Astrocyte (in vitro differentiated cells and primary cell): ENCODE data around the gene ELK3. TPM values are rescaled to one million over a fixed set of nuclear protein-coding genes. Genes with fewer than 3 reads are reported as not detected.

Experiments used
- DNase-seq: peaks from one replicate; pipeline ENCODE4 v3.0.0-alpha.2; 2010; ENCODE audit warnings: low read depth
- FAIRE-seq: peaks from 2 replicates; lab custom pipeline; 2011; peaks lifted over from hg19 to GRCh38; lab: Jason Lieb, UNC
- H2AFZ ChIP-seq: 2 replicates; pipeline ENCODE4 v1.6.0; 2012; ENCODE audit warnings: low read depth, low read length, inconsistent platforms
- H3K27ac ChIP-seq: 2 replicates; pipeline ENCODE4 v1.5.1; 2011; ENCODE audit warnings: low read depth, low read length, inconsistent platforms
- H3K27me3 ChIP-seq: 2 replicates; pipeline ENCODE4 v1.6.0; 2011; ENCODE audit warnings: low read length, inconsistent platforms; ENCODE audit not compliant: insufficient read depth
- H3K36me3 ChIP-seq: 2 replicates; pipeline ENCODE4 v1.5.1; 2011; ENCODE audit warnings: low read length, inconsistent platforms; ENCODE audit not compliant: insufficient read depth
- H3K4me1 ChIP-seq: 2 replicates; pipeline ENCODE4 v1.5.1; 2011; ENCODE audit warnings: low read length, inconsistent platforms; ENCODE audit not compliant: insufficient read depth
- H3K4me2 ChIP-seq: 2 replicates; pipeline ENCODE4 v1.6.0; 2012; ENCODE audit warnings: low read length, inconsistent platforms
- H3K4me3 ChIP-seq: 2 replicates; pipeline ENCODE4 v1.5.1; 2011; ENCODE audit warnings: low read depth, mild to moderate bottlenecking, low read length, inconsistent platforms; ENCODE audit not compliant: insufficient read depth
- H3K79me2 ChIP-seq: 2 replicates; pipeline ENCODE4 v1.6.0; 2012; ENCODE audit warnings: mild to moderate bottlenecking, low read length, inconsistent platforms; ENCODE audit not compliant: insufficient read depth
- H3K9ac ChIP-seq: 2 replicates; pipeline ENCODE4 v1.6.0; 2012; ENCODE audit warnings: mild to moderate bottlenecking, low read length, inconsistent platforms
- H3K9me3 ChIP-seq: 2 replicates; pipeline ENCODE4 v1.5.1; 2012; ENCODE audit warnings: low read depth, mild to moderate bottlenecking, low read length, inconsistent platforms; ENCODE audit not compliant: insufficient read depth
- H4K20me1 ChIP-seq: 2 replicates; pipeline ENCODE4 v1.6.0; 2012; ENCODE audit warnings: low read length, inconsistent platforms; ENCODE audit not compliant: insufficient read depth
- H3K27ac Mint-ChIP-seq: one replicate; pipeline ENCODE4 v1.8.0; 2021; ENCODE audit warnings: mild to moderate bottlenecking, mixed read lengths; ENCODE audit not compliant: unreplicated experiment
- H3K27me3 Mint-ChIP-seq: one replicate; pipeline ENCODE4 v1.8.0; 2021; ENCODE audit warnings: low read depth, mixed read lengths; ENCODE audit not compliant: unreplicated experiment
- H3K36me3 Mint-ChIP-seq: one replicate; pipeline ENCODE4 v1.8.0; 2021; ENCODE audit warnings: low read depth, mixed read lengths; ENCODE audit not compliant: unreplicated experiment
- H3K4me1 Mint-ChIP-seq: one replicate; pipeline ENCODE4 v1.8.0; 2021; ENCODE audit warnings: low read depth, mixed read lengths; ENCODE audit not compliant: unreplicated experiment
- H3K4me3 Mint-ChIP-seq: one replicate; pipeline ENCODE4 v1.8.0; 2021; ENCODE audit warnings: mild to moderate bottlenecking, moderate library complexity, mixed read lengths; ENCODE audit not compliant: unreplicated experiment
- H3K9me3 Mint-ChIP-seq: one replicate; pipeline ENCODE4 v1.8.0; 2021; ENCODE audit warnings: mild to moderate bottlenecking, mixed read lengths; ENCODE audit not compliant: unreplicated experiment
- EZH2 ChIP-seq: IDR thresholded peaks from 2 replicates; pipeline ENCODE4 v1.6.1; 2012; ENCODE audit warnings: mild to moderate bottlenecking, low read length, inconsistent platforms; ENCODE audit not compliant: insufficient read depth
- total RNA-seq: library from RNA; stranded (reverse); gene quantifications from 2 replicates; pipeline ENCODE4 v1.2.1, GENCODE V29; 2021
- TF ChIP-seq, protein P1 (sequence below): IDR thresholded peaks from 2 replicates; pipeline ENCODE4 v1.5.1; 2011; ENCODE audit warnings: low read depth, mild to moderate bottlenecking, inconsistent platforms, low read length, moderate library complexity; ENCODE audit not compliant: insufficient read depth

Gene ELK3
- total RNA-seq, 1 donor from 2014 or later, result 62.7 TPM

DNA sequence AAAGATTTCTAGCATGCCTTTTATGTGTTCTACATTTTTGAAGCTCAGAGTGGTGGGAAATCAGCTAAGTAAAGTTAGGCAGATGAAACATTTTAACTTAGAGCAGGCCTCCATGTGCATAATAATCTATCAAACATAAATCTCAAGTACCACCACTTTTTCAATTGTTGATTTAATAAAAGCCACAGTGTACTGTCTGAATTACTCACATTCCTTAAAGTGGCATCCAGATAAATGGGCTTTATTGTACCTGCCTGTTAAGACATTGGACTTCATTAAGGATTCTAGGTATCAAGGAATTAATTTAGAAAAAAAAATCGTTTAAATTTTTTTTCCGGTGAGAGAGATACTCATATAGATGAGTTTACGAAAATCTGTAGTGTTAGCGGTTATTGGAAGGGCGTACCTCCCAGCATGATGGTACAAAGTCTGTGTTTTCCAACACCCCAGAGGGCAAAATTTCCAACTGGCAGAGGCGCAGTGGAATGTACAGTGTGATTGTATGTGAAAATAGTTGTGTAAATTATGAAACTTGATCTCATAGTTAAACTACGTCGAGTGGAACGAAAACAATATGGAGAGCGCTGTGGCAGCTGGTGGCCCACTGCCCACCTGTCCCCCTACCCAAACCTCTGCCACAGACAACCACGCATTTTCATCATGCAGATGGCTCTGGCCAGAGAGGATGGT is 25.0 kb downstream of the ELK3 start:
- Mint-ChIP-seq H3K4me3 (peak overlapping the region; percentile 30), H3K36me3 (peaks cover 21% of the 10 kb centered on the region), H3K9me3 (peaks cover 2% of the 10 kb centered on the region), H3K4me1 (peaks cover 65% of the 10 kb centered on the region), H3K27ac (peak overlapping the region; percentile 96), H3K27me3 (no peaks in the 10 kb centered on the region)
- Histone ChIP-seq H3K27me3 (no peaks in the 10 kb centered on the region), H3K4me2 (peak overlapping the region; percentile 72), H4K20me1 (peaks cover 55% of the 10 kb centered on the region), H3K27ac (peak overlapping the region; percentile 98), H3K4me3 (peak overlapping the region; percentile 26), H3K4me1 (peaks cover 48% of the 10 kb centered on the region), H3K79me2 (peaks cover 92% of the 10 kb centered on the region), H3K9me3 (no peaks in the 10 kb centered on the region), H3K36me3 (peaks cover 18% of the 10 kb centered on the region), H3K9ac (peak overlapping the region; percentile 80), H2AFZ (no peak overlapping the region)
- no peak for TF ChIP-seq EZH2
- TF ChIP-seq, protein P1, sequence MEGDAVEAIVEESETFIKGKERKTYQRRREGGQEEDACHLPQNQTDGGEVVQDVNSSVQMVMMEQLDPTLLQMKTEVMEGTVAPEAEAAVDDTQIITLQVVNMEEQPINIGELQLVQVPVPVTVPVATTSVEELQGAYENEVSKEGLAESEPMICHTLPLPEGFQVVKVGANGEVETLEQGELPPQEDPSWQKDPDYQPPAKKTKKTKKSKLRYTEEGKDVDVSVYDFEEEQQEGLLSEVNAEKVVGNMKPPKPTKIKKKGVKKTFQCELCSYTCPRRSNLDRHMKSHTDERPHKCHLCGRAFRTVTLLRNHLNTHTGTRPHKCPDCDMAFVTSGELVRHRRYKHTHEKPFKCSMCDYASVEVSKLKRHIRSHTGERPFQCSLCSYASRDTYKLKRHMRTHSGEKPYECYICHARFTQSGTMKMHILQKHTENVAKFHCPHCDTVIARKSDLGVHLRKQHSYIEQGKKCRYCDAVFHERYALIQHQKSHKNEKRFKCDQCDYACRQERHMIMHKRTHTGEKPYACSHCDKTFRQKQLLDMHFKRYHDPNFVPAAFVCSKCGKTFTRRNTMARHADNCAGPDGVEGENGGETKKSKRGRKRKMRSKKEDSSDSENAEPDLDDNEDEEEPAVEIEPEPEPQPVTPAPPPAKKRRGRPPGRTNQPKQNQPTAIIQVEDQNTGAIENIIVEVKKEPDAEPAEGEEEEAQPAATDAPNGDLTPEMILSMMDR, result no peak
- DNase-seq, result no peak
- no peak for FAIRE-seq

DNA sequence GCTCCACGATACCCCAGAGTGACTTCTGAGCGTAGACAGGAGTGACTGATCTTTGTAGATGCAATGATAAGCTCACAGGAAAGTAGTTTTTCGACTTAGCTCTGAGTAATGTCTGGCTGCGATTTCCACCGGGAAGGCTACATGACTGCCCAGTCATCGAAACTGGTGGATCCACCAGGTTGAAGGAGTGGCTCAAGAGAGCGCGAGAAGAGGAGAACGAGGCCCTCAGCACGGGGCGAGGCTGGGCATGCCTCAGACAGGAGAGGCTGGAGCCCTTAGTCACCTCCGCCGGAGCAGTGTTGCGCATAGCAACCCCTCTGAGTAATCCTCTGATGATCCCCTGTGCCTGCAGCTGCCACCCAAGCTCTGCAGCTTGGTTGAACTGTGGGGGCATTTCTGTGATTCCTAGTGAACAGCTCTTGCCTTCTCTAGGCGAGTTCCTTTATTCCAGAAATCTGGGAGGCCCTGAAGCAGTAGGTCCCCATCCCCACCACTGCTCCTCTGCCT is 25.6 kb downstream of the ELK3 start:
- Mint-ChIP-seq H3K9me3 (peaks cover 2% of the 10 kb centered on the region), H3K4me3 (peak overlapping the region; percentile 71), H3K27ac (peak overlapping the region; percentile 96), H3K27me3 (no peaks in the 10 kb centered on the region), H3K36me3 (peaks cover 21% of the 10 kb centered on the region), H3K4me1 (peaks cover 68% of the 10 kb centered on the region)
- Histone ChIP-seq H3K27me3 (no peaks in the 10 kb centered on the region), H3K79me2 (peaks cover 92% of the 10 kb centered on the region), H4K20me1 (peaks cover 60% of the 10 kb centered on the region), H3K9me3 (no peaks in the 10 kb centered on the region), H3K4me2 (peak overlapping the region; percentile 72), H3K4me3 (peak overlapping the region; percentile 26), H3K4me1 (peaks cover 52% of the 10 kb centered on the region), H3K27ac (peak overlapping the region; percentile 98), H2AFZ (no peak overlapping the region), H3K36me3 (peaks cover 24% of the 10 kb centered on the region), H3K9ac (peak overlapping the region; percentile 80)
- peak; percentile 62 for FAIRE-seq
- DNase-seq, result peak; percentile 97
- no peak for TF ChIP-seq EZH2
- TF ChIP-seq, protein P1, result no peak

DNA sequence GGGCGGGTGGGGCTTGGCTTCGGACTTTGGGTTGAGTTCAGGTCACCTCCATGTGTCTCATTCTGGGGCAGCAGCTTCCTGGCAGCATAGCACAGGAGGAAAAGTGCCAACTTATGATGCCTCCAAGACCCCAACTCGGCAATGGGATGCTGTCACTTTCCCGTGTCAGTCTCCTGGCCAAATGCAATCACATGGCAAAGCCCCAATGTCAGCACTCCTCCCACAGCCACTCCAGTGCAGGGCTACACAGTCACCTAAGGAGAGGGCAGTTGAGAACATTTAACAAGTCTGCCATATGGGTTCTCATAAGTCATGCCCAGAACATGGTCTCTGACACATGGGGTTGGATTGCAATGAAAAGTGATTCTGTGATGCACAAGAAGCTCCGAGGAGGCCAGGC is 26.7 kb downstream of the ELK3 start:
- Histone ChIP-seq H3K4me3 (no peak overlapping the region), H3K79me2 (peaks cover 92% of the 10 kb centered on the region), H3K27me3 (no peaks in the 10 kb centered on the region), H4K20me1 (peaks cover 65% of the 10 kb centered on the region), H3K27ac (peak overlapping the region; percentile 98), H3K36me3 (peaks cover 33% of the 10 kb centered on the region), H3K4me2 (peak overlapping the region; percentile 19), H3K4me1 (peaks cover 54% of the 10 kb centered on the region), H2AFZ (no peak overlapping the region), H3K9me3 (no peaks in the 10 kb centered on the region), H3K9ac (peak overlapping the region; percentile 80)
- Mint-ChIP-seq H3K4me1 (peaks cover 67% of the 10 kb centered on the region), H3K27ac (peak overlapping the region; percentile 96), H3K9me3 (peaks cover 2% of the 10 kb centered on the region), H3K36me3 (peaks cover 22% of the 10 kb centered on the region), H3K27me3 (no peaks in the 10 kb centered on the region), H3K4me3 (peak overlapping the region; percentile 22)
- TF ChIP-seq, protein P1, result no peak
- TF ChIP-seq EZH2, result no peak
- FAIRE-seq, result no peak
- peak; percentile 72 for DNase-seq
